Calu3 (cell line): ENCODE measurements around the gene RAP1GAP. TPM values are rescaled to one million over a fixed set of nuclear protein-coding genes. Genes with fewer than 3 reads are reported as not detected.

Experiments used
- BruUV-seq: library from RNA; stranded (reverse); fragments of 400-500 nt; replicated peaks from 2 replicates; lab custom pipeline; 2021; lab: Mats Ljungman, UMichigan
- CTCF ChIA-PET: fragments of 300-600 bp; sonication (Branson Sonifier 250); formaldehyde crosslinking; loops from one replicate; lab custom pipeline; 2022; ENCODE audit warnings: antibody characterized with exemption; lab: Charles Lee
- DNase-seq: peaks from one replicate; pipeline ENCODE4 v3.0.0; 2022
- H3K27ac Mint-ChIP-seq: one replicate; pipeline ENCODE4 v1.8.0; 2022; ENCODE audit warnings: mixed read lengths; ENCODE audit not compliant: unreplicated experiment
- H3K27me3 Mint-ChIP-seq: one replicate; pipeline ENCODE4 v1.8.0; 2022; ENCODE audit warnings: mixed read lengths; ENCODE audit not compliant: unreplicated experiment
- H3K36me3 Mint-ChIP-seq: one replicate; pipeline ENCODE4 v1.8.0; 2022; ENCODE audit warnings: mild to moderate bottlenecking, moderate library complexity, mixed read lengths; ENCODE audit not compliant: insufficient read depth, unreplicated experiment
- H3K4me1 Mint-ChIP-seq: one replicate; pipeline ENCODE4 v1.8.0; 2022; ENCODE audit warnings: mild to moderate bottlenecking, low read depth, mixed read lengths; ENCODE audit not compliant: unreplicated experiment
- H3K4me3 Mint-ChIP-seq: one replicate; pipeline ENCODE4 v1.8.0; 2022; ENCODE audit warnings: mild to moderate bottlenecking, low read depth, moderate library complexity, mixed read lengths; ENCODE audit not compliant: unreplicated experiment
- H3K9me3 Mint-ChIP-seq: one replicate; pipeline ENCODE4 v1.8.0; 2022; ENCODE audit warnings: low read depth, mixed read lengths; ENCODE audit not compliant: unreplicated experiment
- CTCF ChIP-seq: fragments of 200-600 bp; IDR thresholded peaks from one replicate; pipeline ENCODE4 v1.8.0; 2022; ENCODE audit warnings: antibody characterized with exemption; ENCODE audit not compliant: unreplicated experiment
- intact Hi-C: fragments of 100-400 bp; cut with micrococcal nuclease; formaldehyde crosslinking; loops from one replicate; pipeline ENCODE4 v1.10.0; 2022; ENCODE audit not compliant: unreplicated experiment
- total RNA-seq: library from RNA; stranded (reverse); gene quantifications from 2 replicates; pipeline ENCODE4 v1.2.3, GENCODE V29; 2022

Gene RAP1GAP
- total RNA-seq, 1 experiment from 2014 or later = 23.8 TPM

GRCh38 chr1:21693732-21694131 lies 24.6 kb upstream of the RAP1GAP start:
- CTCF ChIA-PET = no interaction called here
- H3K27me3 Mint-ChIP-seq = no peaks in the 10 kb centered on the region
- H3K4me3 Mint-ChIP-seq = no peak overlapping the region
- no peak for DNase-seq
- BruUV-seq = no TSS peak
- no peaks in the 10 kb centered on the region for H3K9me3 Mint-ChIP-seq
- no peaks in the 10 kb centered on the region for H3K4me1 Mint-ChIP-seq
- intact Hi-C loops = no loop called here
- no peak overlapping the region for H3K27ac Mint-ChIP-seq
- no peak for TF ChIP-seq CTCF
- peaks cover 17% of the 10 kb centered on the region for H3K36me3 Mint-ChIP-seq

GRCh38 chr1:21691739-21692138 lies 22.6 kb upstream of the RAP1GAP start:
- no peak overlapping the region for H3K27ac Mint-ChIP-seq
- H3K36me3 Mint-ChIP-seq = peaks cover 31% of the 10 kb centered on the region
- H3K9me3 Mint-ChIP-seq = no peaks in the 10 kb centered on the region
- no peak overlapping the region for H3K4me3 Mint-ChIP-seq
- H3K4me1 Mint-ChIP-seq = no peaks in the 10 kb centered on the region
- CTCF ChIA-PET = no interaction called here
- DNase-seq = no peak
- no TSS peak for BruUV-seq
- H3K27me3 Mint-ChIP-seq = no peaks in the 10 kb centered on the region
- intact Hi-C loops = no loop called here
- TF ChIP-seq CTCF = no peak

- BruUV-seq = no TSS peak
- Mint-ChIP-seq H3K4me3 (no peak overlapping the region), H3K36me3 (peaks cover 32% of the 10 kb centered on the region), H3K27ac (no peak overlapping the region), H3K27me3 (no peaks in the 10 kb centered on the region), H3K9me3 (no peaks in the 10 kb centered on the region), H3K4me1 (no peaks in the 10 kb centered on the region)
- intact Hi-C loops = no loop called here
- no peak for DNase-seq
- TF ChIP-seq CTCF = no peak
- CTCF ChIA-PET = no interaction called here
Observed at GRCh38 chr1:21689661-21690372, 20.7 kb upstream of the RAP1GAP start.

GRCh38 chr1:21687081-21687529 lies 17.9 kb upstream of the RAP1GAP start:
- Mint-ChIP-seq H3K4me3 (no peak overlapping the region), H3K9me3 (no peaks in the 10 kb centered on the region), H3K4me1 (no peaks in the 10 kb centered on the region), H3K27ac (no peak overlapping the region), H3K36me3 (peaks cover 33% of the 10 kb centered on the region), H3K27me3 (no peaks in the 10 kb centered on the region)
- CTCF ChIA-PET = no interaction called here
- intact Hi-C loops = no loop called here
- DNase-seq = no peak
- BruUV-seq = no TSS peak
- TF ChIP-seq CTCF = no peak
